Ovary (tissue), 9 donors: ENCODE data around the gene CDH23. TPM values are rescaled to one million over a fixed set of nuclear protein-coding genes. Genes with fewer than 3 reads are reported as not detected.

Experiments used
- DNase-seq, 5 donors: peaks; one replicate each; pipeline ENCODE4 v3.0.0-alpha.2; 2019 to 2020
- H3K27ac ChIP-seq, 2 donors: fragments of 200-600 bp; one replicate each; pipeline versions ENCODE4 v1.5.1 to v1.8.0; 2019 to 2022
- H3K27me3 ChIP-seq: fragments of 200-600 bp; one replicate; pipeline ENCODE4 v1.8.0; 2022
- H3K36me3 ChIP-seq: fragments of 200-600 bp; sonication (generic); one replicate; pipeline ENCODE4 v1.5.1; 2019
- H3K4me1 ChIP-seq: one replicate; pipeline ENCODE4 v1.8.1; 2013; ENCODE audit warnings: mild to moderate bottlenecking, moderate library complexity; ENCODE audit not compliant: insufficient read depth
- H3K4me3 ChIP-seq: fragments of 200-600 bp; sonication (generic); one replicate; pipeline ENCODE4 v1.5.1; 2017
- H3K9me3 ChIP-seq, 2 donors: fragments of 200-600 bp in 1 of 2; sonication (generic) in 1 of 2; one replicate each; pipeline versions ENCODE4 v1.5.1 to v1.8.1; 2013 to 2019; ENCODE audit warnings: mild to moderate bottlenecking in 1 of 2, moderate library complexity in 1 of 2
- CTCF ChIP-seq, 3 donors: fragments of 450-650 bp in 2 of 3; fragments of 200-600 bp in 1 of 3; IDR thresholded peaks; one replicate each; pipeline versions ENCODE4 v1.5.1 to v1.8.0; 2016 to 2022; ENCODE audit warnings: antibody characterized with exemption in 3 of 3, mild to moderate bottlenecking in 1 of 3
- EP300 ChIP-seq: sonication (generic); formaldehyde crosslinking; IDR thresholded peaks from one replicate; pipeline ENCODE4 v1.6.1; 2017; ENCODE audit warnings: antibody characterized with exemption
- POLR2A ChIP-seq: fragments of 450-650 bp; IDR thresholded peaks from one replicate; pipeline ENCODE4 v1.6.1; 2017; ENCODE audit warnings: antibody characterized with exemption, mild to moderate bottlenecking, moderate library complexity
- WGBS, 3 donors: extraction: QIAGEN DNeasy Blood & Tissue Kit in 1 of 3; methylation state at CpG; one replicate each; pipeline versions ENCODE4 v1.1.5 to v1.1.7; 2013 to 2017; 5-methylcytosine and 5-hydroxymethylcytosine counted together
- intact Hi-C, 4 donors: fragments of 100-400 bp; cut with DNase I; formaldehyde crosslinking; loops; one replicate each; pipeline versions ENCODE4 v1.11.0 to v1.15.1; 2022 to 2023
- polyA plus RNA-seq, 2 donors: library from polyadenylated mRNA; stranded (reverse); fragments of 200-250 nt in 1 of 2; fragments of 350-450 nt in 1 of 2; fragmentation: Illumina TruSeq in 1 of 2; extraction: RNeasy Lipid Tissue Mini Kit (QIAGEN cat#74804) in 1 of 2; gene quantifications; one replicate each; pipeline ENCODE4 v1.2.3, GENCODE V29; 2013 to 2014
- total RNA-seq, 7 donors: library from RNA; depleted of rRNA in 2 of 7; stranded (reverse); fragments of >200 nt in 2 of 7; fragmentation: NEBNext Ultra II Directional in 3 of 7; extraction: Animal tissue kit (Norgen Biotek cat#: 25700) in 3 of 7; gene quantifications; one replicate each; pipeline versions ENCODE4 v1.1.0 to v1.2.4, GENCODE V29; 2016 to 2023
- donor health status: DM: no; HTN: no; CAD: no; lungs with moderate emphysema.
- donor health status: DM: no; HTN: no; CAD: no.
- donor health status: Bipolar disorder and iron deficiency.
- donor health status: DM: yes; HTN: yes; CAD: no.
- donor health status: DM: no; HTN: no; CAD: no.
- donor health status: DM: yes; HTN: yes; CAD: no.

The CDH23 gene
- total and polyA plus RNA-seq, 9 donors: 7.5 to 108 (median 39.1) TPM

GRCh38 chr10:71391701-71392100 is 5.0 kb upstream of the CDH23 start:
- H3K27ac ChIP-seq: no peak overlapping the region
- H3K27me3 ChIP-seq: no peaks in the 10 kb centered on the region
- intact Hi-C loops: loop anchor here (5.0 to 10.0 kb wide), 5 partner anchors 213 to 501 kb away; partner anchors contain the start of gene VSIR (in 1 of the 4)
- no peaks in the 10 kb centered on the region for H3K9me3 ChIP-seq
- H3K4me3 ChIP-seq: no peak overlapping the region
- 86 to 91% (median 90%) methylated on average over 5 of the region's 5 CpGs for WGBS, 3 donors
- H3K36me3 ChIP-seq: no peaks in the 10 kb centered on the region
- DNase-seq: peak in 1 of 5 donors; percentile 5
- H3K4me1 ChIP-seq: no peaks in the 10 kb centered on the region
- TF ChIP-seq EP300 (no peak), CTCF (IDR thresholded peaks at IDR 0.05) (no peak), POLR2A (no peak)

GRCh38 chr10:71392292-71392691 is 4.4 kb upstream of the CDH23 start:
- WGBS, 3 donors: 15 to 38% (median 28%) methylated on average over 1 of the region's 1 CpG
- intact Hi-C loops: loop anchor here (5.0 to 10.0 kb wide), 5 partner anchors 213 to 500 kb away; partner anchors contain the start of gene VSIR (in 1 of the 4)
- Histone ChIP-seq H3K27ac (no peak overlapping the region), H3K4me3 (no peak overlapping the region), H3K4me1 (no peaks in the 10 kb centered on the region), H3K36me3 (no peaks in the 10 kb centered on the region), H3K9me3 (no peaks in the 10 kb centered on the region), H3K27me3 (no peaks in the 10 kb centered on the region)
- TF ChIP-seq POLR2A: no peak
- TF ChIP-seq CTCF (IDR thresholded peaks at IDR 0.05): no peak
- no peak for TF ChIP-seq EP300
- no peak for DNase-seq

- Histone ChIP-seq H3K27me3 (no peaks in the 10 kb centered on the region), H3K27ac (no peak overlapping the region), H3K4me3 (no peak overlapping the region), H3K36me3 (no peaks in the 10 kb centered on the region), H3K4me1 (peaks cover 5% of the 10 kb centered on the region), H3K9me3 (no peaks in the 10 kb centered on the region)
- DNase-seq: peak in 1 of 5 donors; percentile 11
- no peak for TF ChIP-seq CTCF (IDR thresholded peaks at IDR 0.05)
- TF ChIP-seq EP300: no peak
- no peak for TF ChIP-seq POLR2A
- intact Hi-C loops: loop anchor here (5.0 to 10.0 kb wide), 5 partner anchors 212 to 499 kb away; partner anchors contain the start of gene VSIR (in 1 of the 4)
- 83 to 88% (median 87%) methylated on average over 16 of the region's 16 CpGs for WGBS, 3 donors
These were observed 3.6 kb upstream of the CDH23 start for GRCh38 chr10:71392791-71393781.

- intact Hi-C loops: loop anchor here (2.0 to 10.0 kb wide), 7 partner anchors 211 to 498 kb away; partner anchors contain the start of gene VSIR (in 1 of the 4)
- H3K4me3 ChIP-seq: no peak overlapping the region
- 87 to 91% (median 88%) methylated on average over 8 of the region's 8 CpGs for whole genome bisulfite sequencing, 3 donors
- no peaks in the 10 kb centered on the region for H3K36me3 ChIP-seq
- H3K4me1 ChIP-seq: peaks cover 7% of the 10 kb centered on the region
- H3K9me3 ChIP-seq: no peaks in the 10 kb centered on the region
- TF ChIP-seq EP300 (no peak), POLR2A (no peak), CTCF (IDR thresholded peaks at IDR 0.05) (no peak)
- H3K27me3 ChIP-seq: no peaks in the 10 kb centered on the region
- H3K27ac ChIP-seq: no peak overlapping the region
- peak in 1 of 5 donors; percentile 12 for DNase-seq
These were observed 2.8 kb upstream of the CDH23 start for GRCh38 chr10:71393841-71394475.
